ENCODE results near the gene BRD9. TPM values are rescaled to one million over a fixed set of nuclear protein-coding genes. Genes with fewer than 3 reads are reported as not detected.
"Not testable (repeated sequence)": the region's sequence is repeated elsewhere in the genome, so short reads cannot be mapped to it uniquely, and the experiment has no call there.

The BRD9 gene
- total RNA-seq, 1 experiment from 2014 or later, result 55.6 TPM

DNA sequence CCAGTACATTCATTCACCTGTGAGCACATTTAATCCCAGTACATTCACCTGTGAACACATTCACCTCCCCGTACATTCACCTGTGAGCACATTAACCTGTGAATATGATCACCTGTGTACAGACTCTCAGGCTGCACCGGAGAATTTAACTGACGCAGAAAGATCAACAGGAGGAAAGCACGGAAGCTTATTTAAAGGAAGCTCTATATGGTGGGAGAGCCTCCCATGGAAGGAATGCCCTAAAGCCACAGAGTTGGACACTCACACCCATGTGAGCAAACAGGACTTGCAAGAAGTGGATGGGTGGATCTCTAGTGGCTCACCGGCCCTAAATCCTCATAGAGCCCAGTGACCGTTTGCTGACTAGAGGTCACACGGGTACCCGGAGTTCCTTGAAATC is 38.3 kb upstream of the BRD9 start:
- TF ChIP-seq ESRRA (CRISPR knock-in tag; IDR thresholded peaks at IDR 0.05; ENCODE audit: borderline replicate concordance) (no peak), ZNF138 (CRISPR knock-in tag; conservative IDR thresholded peaks at IDR 0.05) (no peak), FOXK1 (CRISPR knock-in tag; IDR thresholded peaks at IDR 0.05) (no peak), FOXJ3 (CRISPR knock-in tag; IDR thresholded peaks at IDR 0.05; ENCODE audit: borderline replicate concordance) (no peak)
- TF ChIP-seq, protein P1, sequence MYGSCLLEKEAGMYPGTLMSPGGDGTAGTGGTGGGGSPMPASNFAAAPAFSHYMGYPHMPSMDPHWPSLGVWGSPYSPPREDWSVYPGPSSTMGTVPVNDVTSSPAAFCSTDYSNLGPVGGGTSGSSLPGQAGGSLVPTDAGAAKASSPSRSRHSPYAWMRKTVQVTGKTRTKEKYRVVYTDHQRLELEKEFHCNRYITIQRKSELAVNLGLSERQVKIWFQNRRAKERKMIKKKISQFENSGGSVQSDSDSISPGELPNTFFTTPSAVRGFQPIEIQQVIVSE (CRISPR knock-in tag; IDR thresholded peaks at IDR 0.05; ENCODE audit: borderline replicate concordance), result no peak
- TF ChIP-seq, protein P2, sequence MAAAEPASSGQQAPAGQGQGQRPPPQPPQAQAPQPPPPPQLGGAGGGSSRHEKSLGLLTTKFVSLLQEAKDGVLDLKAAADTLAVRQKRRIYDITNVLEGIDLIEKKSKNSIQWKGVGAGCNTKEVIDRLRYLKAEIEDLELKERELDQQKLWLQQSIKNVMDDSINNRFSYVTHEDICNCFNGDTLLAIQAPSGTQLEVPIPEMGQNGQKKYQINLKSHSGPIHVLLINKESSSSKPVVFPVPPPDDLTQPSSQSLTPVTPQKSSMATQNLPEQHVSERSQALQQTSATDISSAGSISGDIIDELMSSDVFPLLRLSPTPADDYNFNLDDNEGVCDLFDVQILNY (CRISPR knock-in tag; IDR thresholded peaks at IDR 0.05), result no peak
- Mint-ChIP-seq H3K9me3 (peaks cover 7% of the 10 kb centered on the region), H3K27me3 (ENCODE audit: low read depth) (peaks cover 18% of the 10 kb centered on the region), H3K36me3 (no peaks in the 10 kb centered on the region), H3K27ac (no peak overlapping the region), H3K4me1 (peaks cover 5% of the 10 kb centered on the region; the same call in 1 of the 2 replicates), H3K4me3 (no peak overlapping the region)
- no peak for DNase-seq (ENCODE audit: low spot score)
- ATAC-seq, result no peak
- POLR2A ChIA-PET, result no interaction called here
- CTCF ChIA-PET, result interaction anchor here (1.6 kb wide), 1 partner anchor 59 kb away, joined by 5 read pairs; no protein-coding TSS in a partner anchor

DNA sequence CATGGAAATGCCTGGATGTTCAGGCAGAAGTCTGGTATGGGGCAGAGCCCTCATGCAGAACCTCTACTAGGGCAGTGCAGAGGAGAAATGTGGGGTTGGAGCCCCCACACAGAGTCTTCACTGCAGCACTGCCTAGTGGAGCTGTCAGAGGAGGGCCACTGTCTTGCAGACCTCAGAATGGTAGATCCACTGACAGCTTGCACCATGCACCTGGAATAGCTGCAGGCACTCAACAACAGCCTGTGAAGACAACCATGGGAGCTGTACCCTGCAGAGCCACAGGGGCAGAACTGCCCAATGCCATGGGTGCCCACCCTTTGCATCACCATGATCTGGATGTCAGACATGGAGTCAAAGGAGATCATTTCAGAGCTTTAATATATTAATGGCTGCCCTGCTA is 37.0 kb upstream of the BRD9 start:
- ChIA-PET POLR2A (no interaction called here), CTCF (interaction anchor here (1.5 kb wide), 1 partner anchor 82 kb away, joined by 4 read pairs; no protein-coding TSS in a partner anchor)
- Mint-ChIP-seq H3K9me3 (no peaks in the 10 kb centered on the region), H3K36me3 (no peaks in the 10 kb centered on the region), H3K4me3 (no peak overlapping the region), H3K27me3 (ENCODE audit: low read depth) (peaks cover 26% of the 10 kb centered on the region), H3K4me1 (peaks cover 5% of the 10 kb centered on the region; the same call in 1 of the 2 replicates), H3K27ac (no peak overlapping the region)
- no peak for ATAC-seq
- no peak for DNase-seq (ENCODE audit: low spot score)
- TF ChIP-seq, protein P3, sequence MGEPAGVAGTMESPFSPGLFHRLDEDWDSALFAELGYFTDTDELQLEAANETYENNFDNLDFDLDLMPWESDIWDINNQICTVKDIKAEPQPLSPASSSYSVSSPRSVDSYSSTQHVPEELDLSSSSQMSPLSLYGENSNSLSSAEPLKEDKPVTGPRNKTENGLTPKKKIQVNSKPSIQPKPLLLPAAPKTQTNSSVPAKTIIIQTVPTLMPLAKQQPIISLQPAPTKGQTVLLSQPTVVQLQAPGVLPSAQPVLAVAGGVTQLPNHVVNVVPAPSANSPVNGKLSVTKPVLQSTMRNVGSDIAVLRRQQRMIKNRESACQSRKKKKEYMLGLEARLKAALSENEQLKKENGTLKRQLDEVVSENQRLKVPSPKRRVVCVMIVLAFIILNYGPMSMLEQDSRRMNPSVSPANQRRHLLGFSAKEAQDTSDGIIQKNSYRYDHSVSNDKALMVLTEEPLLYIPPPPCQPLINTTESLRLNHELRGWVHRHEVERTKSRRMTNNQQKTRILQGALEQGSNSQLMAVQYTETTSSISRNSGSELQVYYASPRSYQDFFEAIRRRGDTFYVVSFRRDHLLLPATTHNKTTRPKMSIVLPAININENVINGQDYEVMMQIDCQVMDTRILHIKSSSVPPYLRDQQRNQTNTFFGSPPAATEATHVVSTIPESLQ (CRISPR knock-in tag; IDR thresholded peaks at IDR 0.05), result no peak

DNA sequence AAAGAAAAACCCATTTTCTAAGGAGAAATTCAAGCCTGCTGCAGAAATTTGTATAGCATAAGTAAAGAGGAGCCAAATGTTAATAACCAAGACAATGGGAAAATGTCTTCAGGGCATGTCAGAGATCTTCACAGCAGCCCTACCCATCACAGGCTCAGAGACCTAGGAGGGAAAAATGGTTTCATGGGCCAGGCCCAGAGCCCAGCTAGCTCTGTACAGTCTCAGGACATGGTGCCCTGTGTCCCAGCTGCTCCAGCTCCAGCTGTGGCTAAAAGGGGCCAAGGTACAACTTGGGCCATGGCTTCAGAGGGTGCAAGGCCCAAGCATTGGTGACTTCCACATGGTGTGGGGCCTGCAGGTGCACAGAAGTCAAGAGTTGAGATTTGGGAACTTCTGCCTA is 36.6 kb upstream of the BRD9 start:
- DNase-seq (ENCODE audit: low spot score); POLR2A ChIA-PET; H3K4me1 Mint-ChIP-seq; H3K9me3 Mint-ChIP-seq; ATAC-seq; H3K4me3 Mint-ChIP-seq; H3K36me3 Mint-ChIP-seq; H3K27ac Mint-ChIP-seq: not testable (repeated sequence)
- CTCF ChIA-PET, result interaction anchor here (1.5 kb wide), 1 partner anchor 82 kb away, joined by 4 read pairs; no protein-coding TSS in a partner anchor
- peaks cover 26% of the 10 kb centered on the region for H3K27me3 Mint-ChIP-seq (ENCODE audit: low read depth)

DNA sequence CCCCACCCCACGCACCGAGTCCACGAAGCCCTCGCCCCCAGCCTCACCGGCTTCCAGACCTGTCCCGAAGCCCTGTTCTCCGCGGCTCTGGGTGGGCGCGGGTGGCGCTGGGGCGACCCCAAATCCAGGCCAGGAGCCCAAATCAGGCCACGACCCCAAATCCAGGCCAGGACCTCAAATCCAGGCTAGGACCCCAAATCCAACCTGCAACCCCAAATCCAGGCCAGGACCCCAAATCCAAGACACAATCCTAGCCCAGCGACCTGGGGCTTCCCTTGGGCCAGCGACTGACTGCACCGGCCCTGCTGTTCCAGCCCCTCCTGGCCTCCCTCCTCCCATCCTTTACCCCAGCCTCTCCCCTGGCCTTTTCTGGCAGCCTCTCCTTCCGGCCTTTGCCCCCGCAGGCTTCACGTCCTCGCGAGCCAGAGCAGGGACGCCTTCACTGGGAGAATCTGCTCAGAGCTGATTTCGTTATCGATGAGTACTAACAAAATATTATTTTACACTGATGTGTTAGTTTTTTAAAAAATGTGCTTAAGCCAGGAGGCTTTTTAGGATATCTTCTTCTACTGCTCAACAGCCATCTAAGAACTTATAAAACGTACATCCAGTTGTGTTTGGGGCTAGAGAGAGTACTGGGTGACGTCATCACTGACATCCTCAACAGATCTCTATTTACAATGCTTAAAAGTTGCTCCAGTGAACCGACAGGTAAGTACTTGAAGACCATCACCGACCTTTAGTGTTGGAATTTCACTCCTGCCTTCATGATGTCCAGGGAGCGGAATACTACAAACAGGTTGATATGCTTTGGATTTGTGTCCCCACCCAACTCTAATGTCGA is 34.8 kb upstream of the BRD9 start:
- Mint-ChIP-seq H3K36me3 (no peaks in the 10 kb centered on the region), H3K4me3 (peak overlapping the region; percentile 50), H3K27ac (no peak overlapping the region), H3K4me1 (peaks cover 5% of the 10 kb centered on the region; the same call in 1 of the 2 replicates), H3K27me3 (ENCODE audit: low read depth) (peaks cover 26% of the 10 kb centered on the region), H3K9me3 (no peaks in the 10 kb centered on the region)
- ChIA-PET CTCF (interaction anchor here (1.0 to 2.0 kb wide), 4 partner anchors 54 to 240 kb away, joined by 3 to 9 read pairs (median 8); no protein-coding TSS in a partner anchor), POLR2A (no interaction called here)
- TF ChIP-seq CREB1 (CRISPR knock-in tag; IDR thresholded peaks at IDR 0.05) (no peak), ZNF121 (CRISPR knock-in tag; IDR thresholded peaks at IDR 0.05) (0 out of 2 replicates have a peak, but pooled peaks have one; percentile 12), GTF2I (CRISPR knock-in tag; conservative IDR thresholded peaks at IDR 0.05) (no peak), RELA (CRISPR knock-in tag; IDR thresholded peaks at IDR 0.05; ENCODE audit: borderline replicate concordance) (no peak; the same call in 1 of the 2 replicates)
- TF ChIP-seq, protein P4, sequence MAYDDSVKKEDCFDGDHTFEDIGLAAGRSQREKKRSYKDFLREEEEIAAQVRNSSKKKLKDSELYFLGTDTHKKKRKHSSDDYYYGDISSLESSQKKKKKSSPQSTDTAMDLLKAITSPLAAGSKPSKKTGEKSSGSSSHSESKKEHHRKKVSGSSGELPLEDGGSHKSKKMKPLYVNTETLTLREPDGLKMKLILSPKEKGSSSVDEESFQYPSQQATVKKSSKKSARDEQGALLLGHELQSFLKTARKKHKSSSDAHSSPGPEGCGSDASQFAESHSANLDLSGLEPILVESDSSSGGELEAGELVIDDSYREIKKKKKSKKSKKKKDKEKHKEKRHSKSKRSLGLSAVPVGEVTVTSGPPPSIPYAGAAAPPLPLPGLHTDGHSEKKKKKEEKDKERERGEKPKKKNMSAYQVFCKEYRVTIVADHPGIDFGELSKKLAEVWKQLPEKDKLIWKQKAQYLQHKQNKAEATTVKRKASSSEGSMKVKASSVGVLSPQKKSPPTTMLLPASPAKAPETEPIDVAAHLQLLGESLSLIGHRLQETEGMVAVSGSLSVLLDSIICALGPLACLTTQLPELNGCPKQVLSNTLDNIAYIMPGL (CRISPR knock-in tag; IDR thresholded peaks at IDR 0.05), result 0 out of 2 replicates have a peak, but pooled peaks have one; percentile 51
- TF ChIP-seq, protein P5, sequence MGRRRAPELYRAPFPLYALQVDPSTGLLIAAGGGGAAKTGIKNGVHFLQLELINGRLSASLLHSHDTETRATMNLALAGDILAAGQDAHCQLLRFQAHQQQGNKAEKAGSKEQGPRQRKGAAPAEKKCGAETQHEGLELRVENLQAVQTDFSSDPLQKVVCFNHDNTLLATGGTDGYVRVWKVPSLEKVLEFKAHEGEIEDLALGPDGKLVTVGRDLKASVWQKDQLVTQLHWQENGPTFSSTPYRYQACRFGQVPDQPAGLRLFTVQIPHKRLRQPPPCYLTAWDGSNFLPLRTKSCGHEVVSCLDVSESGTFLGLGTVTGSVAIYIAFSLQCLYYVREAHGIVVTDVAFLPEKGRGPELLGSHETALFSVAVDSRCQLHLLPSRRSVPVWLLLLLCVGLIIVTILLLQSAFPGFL (CRISPR knock-in tag; IDR thresholded peaks at IDR 0.05; ENCODE audit: borderline replicate concordance), result no peak
- TF ChIP-seq, protein P6, sequence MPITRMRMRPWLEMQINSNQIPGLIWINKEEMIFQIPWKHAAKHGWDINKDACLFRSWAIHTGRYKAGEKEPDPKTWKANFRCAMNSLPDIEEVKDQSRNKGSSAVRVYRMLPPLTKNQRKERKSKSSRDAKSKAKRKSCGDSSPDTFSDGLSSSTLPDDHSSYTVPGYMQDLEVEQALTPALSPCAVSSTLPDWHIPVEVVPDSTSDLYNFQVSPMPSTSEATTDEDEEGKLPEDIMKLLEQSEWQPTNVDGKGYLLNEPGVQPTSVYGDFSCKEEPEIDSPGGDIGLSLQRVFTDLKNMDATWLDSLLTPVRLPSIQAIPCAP (CRISPR knock-in tag; IDR thresholded peaks at IDR 0.05), result no peak
- TF ChIP-seq, protein P3 (CRISPR knock-in tag; IDR thresholded peaks at IDR 0.05), result no peak
- DNase-seq (ENCODE audit: low spot score), result no peak
- ATAC-seq, result no peak

All from WTC11 (cell line).